ENCODE data around the gene NIPA2. TPM values are rescaled to one million over a fixed set of nuclear protein-coding genes. Genes with fewer than 3 reads are reported as not detected.

Gene NIPA2
- total and polyA plus RNA-seq, 2 of the 8 experiments (the other 6 are each of a cell fraction or from before 2014, with no cell fraction given): 38.5 to 81.7 TPM

DNA sequence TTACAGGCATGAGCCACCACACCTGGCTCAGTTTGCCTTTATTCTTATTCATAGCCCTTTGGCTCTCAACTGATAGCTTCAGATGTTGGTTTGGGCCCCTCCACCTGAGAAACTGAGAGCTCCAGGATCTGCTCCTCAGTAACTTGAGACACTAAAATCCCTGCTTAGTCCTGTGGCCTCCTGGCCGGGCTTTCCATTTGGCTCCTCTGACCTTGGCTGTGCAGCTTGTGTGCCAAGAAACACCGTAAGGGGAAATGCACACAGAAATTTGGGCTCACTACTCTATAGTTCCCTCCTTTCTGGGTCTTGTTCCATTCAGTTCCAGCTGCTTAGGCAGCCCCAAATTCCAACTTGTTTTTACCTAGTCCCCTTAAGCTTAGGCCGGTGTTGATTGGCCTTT, 24.9 kb downstream of the NIPA2 start:
- Histone ChIP-seq H2AK5ac (ENCODE audit: low read depth, low read length) (no peak overlapping the region), H3K27me3 (replicated peaks in 1 of 4; ENCODE audit: control insufficient read depth in 3 of 4, extremely low read depth in 1 of 4, insufficient read depth in 3 of 4, low read length in 3 of 4) (no peaks in the 10 kb centered on the region), H4K8ac (ENCODE audit: extremely low read depth, insufficient read depth, low read length) (no peak overlapping the region), H2BK5ac (ENCODE audit: low read depth, low read length) (no peak overlapping the region), H3K9me3 (ENCODE audit: insufficient read depth in 2 of 2, low read depth in 1 of 2, low read length in 1 of 2) (no peaks in the 10 kb centered on the region), H3K27ac (ENCODE audit: low read depth, low read length) (0 out of 2 replicates have a peak overlapping the region, but pooled peaks have one; percentile 22), H2AFZ (ENCODE audit: low read length) (no peak overlapping the region), H3K18ac (ENCODE audit: extremely low read depth, low read length) (no peak overlapping the region), H3K79me2 (ENCODE audit: control insufficient read depth in 1 of 2, insufficient read depth in 2 of 2, low read length in 2 of 2) (peaks cover 0 to 3% of the 10 kb centered on the region in 2 experiments; a peak in 1 of 4 replicates), H2BK20ac (ENCODE audit: low read length) (no peak overlapping the region), H3K14ac (ENCODE audit: insufficient read length) (no peak overlapping the region), H2BK120ac (replicated peaks; ENCODE audit: low read depth, low read length) (no peak overlapping the region), H3K56ac (replicated peaks; ENCODE audit: insufficient read length, low read depth, low read length) (no peak overlapping the region), H3K4ac (replicated peaks; ENCODE audit: insufficient read length, low read depth, low read length) (no peak overlapping the region), H2BK15ac (ENCODE audit: low read length) (no peak overlapping the region), H4K5ac (ENCODE audit: insufficient read length, low read depth, low read length) (no peak overlapping the region), H4K20me1 (replicated peaks in 1 of 2; ENCODE audit: control insufficient read depth in 1 of 2, insufficient read depth in 2 of 2, low read length in 2 of 2) (peaks cover 0 to 4% of the 10 kb centered on the region in 2 experiments), H3K23ac (ENCODE audit: insufficient read length) (no peak overlapping the region), H4K91ac (replicated peaks; ENCODE audit: insufficient read length, low read length) (no peak overlapping the region), H3K23me2 (ENCODE audit: low read depth, low read length) (no peaks in the 10 kb centered on the region), H3K79me1 (ENCODE audit: low read depth, low read length) (no peaks in the 10 kb centered on the region), H3K4me3 (ENCODE audit: extremely low read depth in 1 of 4, insufficient read depth in 2 of 4, low read depth in 3 of 4, low read length in 4 of 4) (no peak overlapping the region), H3K4me2 (ENCODE audit: insufficient read depth in 1 of 2, low read depth in 2 of 2, low read length in 2 of 2) (no peak overlapping the region), H3K9ac (replicated peaks in 1 of 4; ENCODE audit: extremely low read depth in 1 of 4, low read depth in 3 of 4, low read length in 3 of 4) (no peak overlapping the region), H3K36me3 (ENCODE audit: control insufficient read depth in 2 of 4, insufficient read depth in 4 of 4, low read length in 3 of 4) (peaks cover 4 to 51% (median 23%) of the 10 kb centered on the region in 4 experiments), H3K4me1 (replicated peaks in 1 of 4; ENCODE audit: control insufficient read depth in 3 of 4, insufficient read depth in 4 of 4, low read length in 3 of 4) (no peaks in the 10 kb centered on the region), H2BK12ac (ENCODE audit: low read depth, low read length) (no peak overlapping the region)
- POLR2A ChIA-PET (ENCODE audit: partially characterized antibody): interaction anchor here (1.0 kb wide), 1 partner anchor 15 kb away, joined by 3 read pairs; no protein-coding TSS in a partner anchor
- FAIRE-seq: no peak
- DNase-seq (ENCODE audit: low read depth in 1 of 2, low spot score in 2 of 2): no peak
- CTCF ChIA-PET (ENCODE audit: partially characterized antibody): interaction anchor here (0.7 kb wide), 1 partner anchor 19 kb away, joined by 4 read pairs; no protein-coding TSS in a partner anchor
- WGBS, 2 experiments (ENCODE audit: extremely low coverage in 1 of 2, insufficient coverage in 1 of 2, insufficient read length in 1 of 2, insufficient replicate concordance in 2 of 2, low coverage in 1 of 2, low lambda C conversion rate in 2 of 2, missing lambda C conversion rate in 1 of 2): 91% methylated on average over 3 of the region's 3 CpGs; no CpG with 5 or more reads in 1 of the 2 experiments
- TF ChIP-seq RNF2 (IDR thresholded peaks at IDR 0.05; ENCODE audit: borderline replicate concordance, low read depth, low read length, missing control alignments, poor library complexity, severe bottlenecking) (no peak), POLR2AphosphoS5 (IDR thresholded peaks at IDR 0.05; ENCODE audit: low read depth, low read length) (no peak), POU5F1 (IDR thresholded peaks at IDR 0.05; ENCODE audit: low read depth, low read length) (no peak), FOSL1 (IDR thresholded peaks at IDR 0.05; ENCODE audit: insufficient read depth, low read depth, low read length) (no peak), TCF12 (IDR thresholded peaks at IDR 0.05; ENCODE audit: low read depth, low read length) (no peak), BRCA1 (IDR thresholded peaks at IDR 0.05; ENCODE audit: low read depth, low read length) (no peak)

Measured in H1 (cell line).